SK-N-DZ (cell line): ENCODE data around the gene NKX2-4.

Experiments used
- DNase-seq: peaks from one replicate; pipeline ENCODE4 v3.0.0-alpha.2; 2015; ENCODE audit warnings: low spot score
- small RNA-seq, 2 experiments: library from RNA; depleted of rRNA; stranded (forward); fragments of <200 nt; gene quantifications; one replicate each; pipeline ENCODE3, GENCODE V24; 2014

Gene NKX2-4

DNA sequence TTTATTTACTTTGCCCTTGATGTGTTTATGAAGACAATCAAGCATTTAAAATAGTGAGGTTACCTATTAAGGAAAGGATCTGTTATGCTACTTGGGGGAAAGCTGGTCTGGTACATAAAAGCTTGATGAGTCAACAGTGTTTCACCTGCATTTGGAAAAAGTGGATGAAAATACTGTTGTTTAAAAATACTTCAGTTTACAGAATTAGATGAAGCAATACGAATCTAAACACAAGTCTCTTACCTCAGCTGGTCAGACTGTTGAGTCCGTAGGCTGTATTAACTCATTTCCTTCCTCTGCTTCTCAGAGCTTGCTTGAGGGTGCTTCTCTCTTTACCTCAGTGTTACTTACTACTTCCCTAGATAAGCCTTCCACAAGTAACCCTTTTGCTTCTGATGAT lies 36.1 kb downstream of the NKX2-4 start:
- no peak for DNase-seq

DNA sequence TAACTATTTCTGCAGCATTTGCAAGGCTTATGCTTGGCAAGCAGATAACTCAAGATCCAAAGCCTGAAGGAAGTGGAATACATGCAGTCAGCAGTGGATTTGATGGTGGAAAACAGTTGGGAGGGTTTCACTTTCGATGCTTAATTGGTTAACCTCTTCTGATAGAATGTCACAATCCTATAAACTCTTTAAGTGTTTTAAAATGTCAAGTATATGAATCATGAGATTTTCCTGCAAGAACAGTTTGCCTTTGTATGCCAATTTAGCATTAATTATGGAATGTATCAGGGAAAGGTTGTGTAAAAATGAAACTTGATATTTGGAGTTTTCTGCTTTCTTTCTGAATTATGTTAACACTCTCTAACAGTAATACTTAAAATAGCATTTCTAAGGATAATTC lies 36.6 kb downstream of the NKX2-4 start:
- DNase-seq = no peak

DNA sequence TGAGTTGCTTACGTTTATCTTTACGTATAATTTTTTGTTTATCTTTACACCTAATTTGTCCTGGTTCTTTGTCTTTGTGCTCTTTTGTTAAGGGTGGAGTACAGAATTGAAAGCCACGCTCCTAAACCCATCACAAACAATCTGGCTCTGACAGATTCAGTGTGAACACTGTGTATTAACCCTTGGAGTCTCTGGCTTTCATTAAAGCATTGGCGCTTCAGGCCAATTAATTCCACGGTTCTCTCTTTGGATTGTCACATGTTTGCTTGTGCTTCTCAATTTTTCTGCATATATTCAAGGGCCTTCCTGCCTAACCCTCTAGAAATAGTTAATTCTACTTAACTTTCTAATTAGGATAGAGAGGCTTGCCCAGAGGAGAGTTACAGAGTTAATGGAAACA lies 38.6 kb downstream of the NKX2-4 start:
- DNase-seq = no peak

DNA sequence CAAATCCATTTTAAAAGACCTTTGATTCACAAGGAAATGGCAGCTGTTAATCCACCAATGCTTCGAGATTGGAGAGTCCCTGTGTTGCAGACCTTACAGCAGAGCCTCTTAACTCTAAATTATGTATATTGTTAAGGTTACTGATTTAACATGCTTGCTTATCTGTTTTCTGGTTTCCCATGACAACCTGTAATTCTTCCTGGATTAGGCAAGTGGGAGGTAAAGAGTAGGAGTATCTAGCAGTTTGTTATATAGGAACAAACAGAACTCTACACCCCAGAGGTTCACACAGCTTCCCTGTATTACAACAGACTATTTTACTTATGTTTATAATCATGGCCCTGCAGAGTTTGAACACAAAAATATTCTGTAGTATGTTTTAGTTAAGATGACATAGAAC lies 39.5 kb downstream of the NKX2-4 start:
- DNase-seq = no peak

DNA sequence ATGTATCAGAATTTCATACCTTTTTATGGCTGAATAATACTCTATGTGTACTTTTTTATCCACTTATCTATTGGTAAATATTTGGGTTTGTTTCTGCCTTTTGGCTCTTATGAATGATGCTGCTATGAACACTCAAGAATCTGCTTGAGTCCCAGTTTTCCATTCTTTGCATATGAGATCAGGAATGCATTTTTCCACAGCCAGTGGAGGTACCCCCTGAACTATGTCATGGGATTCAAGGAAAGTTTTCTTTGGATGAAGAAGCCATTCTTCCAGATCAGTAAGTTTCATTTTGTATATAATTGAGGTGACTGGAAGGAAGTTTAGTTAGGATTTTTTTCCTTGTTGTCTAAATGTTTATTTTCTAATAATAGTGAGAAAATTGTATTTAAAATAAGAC lies 40.9 kb downstream of the NKX2-4 start:
- no peak for DNase-seq

DNA sequence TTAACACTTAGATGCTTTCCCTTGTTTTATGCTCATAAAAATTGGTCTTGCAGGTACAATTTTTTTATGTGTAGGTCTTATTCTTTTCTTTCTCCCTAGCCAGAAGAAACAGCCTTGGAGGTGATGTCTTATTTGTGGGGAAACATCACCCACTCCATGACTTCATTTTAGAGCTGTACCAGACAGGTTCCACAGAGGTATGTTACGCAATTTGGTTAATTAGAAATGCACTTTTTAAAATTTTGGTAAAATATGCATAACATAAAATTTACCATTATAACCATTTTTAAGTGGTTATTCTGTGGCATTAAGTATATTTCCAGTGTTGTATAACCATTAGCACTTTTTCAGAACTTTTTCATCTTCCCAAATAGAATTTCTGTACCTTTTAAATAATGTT lies 41.3 kb downstream of the NKX2-4 start:
- no peak for DNase-seq

DNA sequence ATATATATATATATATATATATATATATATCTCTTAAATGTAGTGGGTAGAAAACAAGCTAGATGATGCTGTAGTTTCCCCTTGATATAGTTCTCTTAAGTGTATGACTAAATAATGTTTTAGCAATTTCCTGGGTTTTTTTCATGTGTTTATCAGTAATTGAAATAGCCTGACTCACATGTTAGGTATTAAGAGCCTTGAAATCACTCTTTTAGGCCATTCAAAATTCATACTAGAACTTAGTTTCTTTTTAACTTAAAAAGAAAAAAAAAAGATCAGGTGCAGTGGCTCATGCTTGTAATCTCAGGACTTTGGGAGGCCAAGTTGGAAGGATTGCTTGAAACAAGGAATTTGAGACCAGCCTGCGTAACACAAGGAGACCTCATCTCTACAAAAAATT lies 44.1 kb downstream of the NKX2-4 start:
- no peak for DNase-seq

DNA sequence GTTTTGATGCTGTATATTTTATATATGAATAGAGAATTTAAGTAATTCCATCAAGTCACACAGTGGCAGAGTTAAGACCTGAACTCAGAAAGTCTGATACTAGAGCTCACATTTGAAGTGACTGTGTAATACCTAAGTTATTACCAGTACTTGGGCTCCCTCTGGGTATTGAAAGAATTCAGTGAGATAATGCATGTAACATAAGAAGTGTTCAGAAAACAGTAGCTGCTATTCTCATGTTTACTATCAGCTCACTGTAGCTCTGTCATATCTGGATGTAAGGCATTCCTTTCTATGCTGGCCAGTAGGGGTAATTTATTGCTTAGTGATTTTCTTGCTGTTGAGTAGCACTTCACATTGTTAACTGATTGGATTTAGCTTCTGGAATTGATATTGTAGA lies 44.6 kb downstream of the NKX2-4 start:
- DNase-seq = no peak

Small RNAs within 50 kb of the gene (small RNA-seq; reads per million reads assigned to genes)
- 0 to 0.18 reads per million in 2 experiments for gene RN7SKP140
